MM.1S (cell line): ENCODE results near the gene GPC5.
A peak's percentile ranks its signal among the peaks of the same experiment; 100 is the strongest.

Experiments used
- DNase-seq: peaks from one replicate; pipeline ENCODE4 v3.0.0-alpha.2; 2015
- H2AFZ ChIP-seq: fragments of 300-600 bp; sonication (generic); 2 replicates; pipeline ENCODE4 v1.6.0; 2016; ENCODE audit warnings: antibody characterized with exemption, low read length
- H3F3A ChIP-seq: fragments of 300-600 bp; sonication (generic); 2 replicates; pipeline ENCODE4 v1.6.1; 2016; ENCODE audit warnings: mild to moderate bottlenecking, antibody characterized with exemption, low read length, moderate library complexity, mixed read lengths; ENCODE audit not compliant: insufficient read depth
- H3K27ac ChIP-seq: fragments of 300-600 bp; sonication (generic); 2 replicates; pipeline ENCODE4 v1.5.1; 2016; ENCODE audit warnings: mild to moderate bottlenecking, low read length
- H3K27me3 ChIP-seq: fragments of 300-600 bp; sonication (generic); replicated peaks from 2 replicates; pipeline ENCODE4 v1.6.0; 2016; ENCODE audit warnings: low read length; ENCODE audit not compliant: insufficient read depth
- H3K36me3 ChIP-seq: fragments of 300-600 bp; sonication (generic); replicated peaks from 2 replicates; pipeline ENCODE4 v1.6.1; 2016; ENCODE audit warnings: mild to moderate bottlenecking, low read length, mixed read lengths; ENCODE audit not compliant: insufficient read depth
- H3K4me1 ChIP-seq: fragments of 300-600 bp; sonication (generic); 2 replicates; pipeline ENCODE4 v1.6.1; 2016; ENCODE audit warnings: low read length, mixed read lengths
- H3K4me2 ChIP-seq: fragments of 300-600 bp; sonication (generic); 2 replicates; pipeline ENCODE4 v1.6.0; 2016; ENCODE audit warnings: low read depth, low read length
- H3K4me3 ChIP-seq: fragments of 300-600 bp; sonication (generic); 2 replicates; pipeline ENCODE4 v1.5.1; 2016; ENCODE audit warnings: low read length, mixed read lengths
- H3K79me2 ChIP-seq: fragments of 300-600 bp; sonication (generic); 2 replicates; pipeline ENCODE4 v1.6.1; 2016; ENCODE audit warnings: mixed run types, low read length, mixed read lengths
- H3K9ac ChIP-seq: fragments of 300-600 bp; sonication (generic); 2 replicates; pipeline ENCODE4 v1.6.1; 2016; ENCODE audit warnings: low read length, mixed read lengths
- H3K9me2 ChIP-seq: fragments of 300-600 bp; sonication (generic); replicated peaks from 2 replicates; pipeline ENCODE4 v1.6.1; 2016; ENCODE audit warnings: mild to moderate bottlenecking, low read length, mixed read lengths; ENCODE audit not compliant: insufficient read depth
- H3K9me3 ChIP-seq: fragments of 300-600 bp; sonication (generic); replicated peaks from 2 replicates; pipeline ENCODE4 v1.6.1; 2016; ENCODE audit warnings: mild to moderate bottlenecking, low read length, mixed read lengths; ENCODE audit not compliant: insufficient read depth
- H4K20me1 ChIP-seq: fragments of 300-600 bp; sonication (generic); 2 replicates; pipeline ENCODE4 v1.6.1; 2016; ENCODE audit warnings: mild to moderate bottlenecking, low read length, moderate library complexity, mixed read lengths; ENCODE audit not compliant: insufficient read depth
- CTCF ChIP-seq: fragments of 300-600 bp; sonication (generic); IDR thresholded peaks from 2 replicates; pipeline ENCODE4 v1.5.1; 2016; ENCODE audit warnings: antibody characterized with exemption, low read length, mixed read lengths
- EZH2 ChIP-seq: fragments of 300-600 bp; sonication (generic); optimal IDR thresholded peaks from 2 replicates; pipeline ENCODE3; 2017; ENCODE audit warnings: low read depth, mild to moderate bottlenecking, antibody characterized with exemption, low read length, mixed read lengths
- EZH2phosphoT487 ChIP-seq: fragments of 300-600 bp; sonication (generic); IDR thresholded peaks from 2 replicates; pipeline ENCODE4 v1.6.1; 2018; ENCODE audit warnings: antibody characterized with exemption, low read length

GPC5 gene

DNA sequence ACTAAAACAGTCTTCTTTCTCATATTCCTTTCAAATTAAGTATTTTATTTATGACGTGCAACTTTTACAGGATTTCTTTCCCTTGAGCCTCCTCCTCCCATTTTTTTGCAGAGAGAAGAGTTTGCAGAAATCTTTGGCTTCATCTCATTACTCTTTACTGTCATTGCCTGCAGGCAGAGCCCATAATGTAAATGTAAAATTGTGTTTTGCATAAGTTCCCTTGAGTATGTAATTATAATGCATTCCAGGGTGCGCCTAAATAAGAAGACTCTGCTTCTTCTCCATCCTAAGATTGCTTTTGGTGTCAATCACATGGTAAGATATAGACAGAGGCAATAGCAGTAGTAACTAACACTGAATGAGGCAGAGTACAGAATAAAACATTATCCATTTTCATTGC is 27.9 kb upstream of the GPC5 start:
- Histone ChIP-seq H3K4me1 (no peaks in the 10 kb centered on the region), H3K79me2 (no peaks in the 10 kb centered on the region), H3F3A (no peaks in the 10 kb centered on the region), H3K9ac (no peak overlapping the region), H2AFZ (no peak overlapping the region), H3K4me2 (no peak overlapping the region), H3K9me3 (no peaks in the 10 kb centered on the region), H4K20me1 (no peaks in the 10 kb centered on the region), H3K27ac (no peak overlapping the region), H3K4me3 (no peak overlapping the region), H3K36me3 (no peaks in the 10 kb centered on the region), H3K27me3 (no peaks in the 10 kb centered on the region), H3K9me2 (no peaks in the 10 kb centered on the region)
- DNase-seq = no peak
- no peak for TF ChIP-seq EZH2phosphoT487
- TF ChIP-seq EZH2 = no peak
- TF ChIP-seq CTCF = no peak

DNA sequence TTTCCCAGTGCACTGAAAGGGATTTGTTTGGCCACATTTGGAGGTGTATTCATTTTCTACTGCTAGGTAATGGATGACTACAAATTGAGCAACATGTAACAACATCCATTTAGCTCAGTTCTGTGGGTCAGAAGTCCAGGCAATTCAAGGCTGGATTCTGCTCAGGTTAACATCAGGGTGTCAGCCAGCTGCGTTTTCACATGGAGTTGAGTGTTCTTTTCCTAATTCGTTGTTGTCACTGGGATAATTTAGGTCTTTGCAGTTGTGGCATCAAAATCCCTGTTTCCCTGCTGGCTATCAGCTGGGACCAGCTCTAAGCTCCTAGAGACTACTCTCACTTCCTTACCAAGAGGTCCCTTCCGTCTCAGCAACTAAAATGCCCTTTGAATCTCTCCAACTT is 25.5 kb upstream of the GPC5 start:
- no peak for TF ChIP-seq EZH2phosphoT487
- no peak for TF ChIP-seq EZH2
- TF ChIP-seq CTCF = no peak
- H3F3A ChIP-seq = no peaks in the 10 kb centered on the region

GRCh38 chr13:91375116-91375729 is 23.2 kb upstream of the GPC5 start:
- Histone ChIP-seq H3K27ac (no peak overlapping the region), H4K20me1 (no peaks in the 10 kb centered on the region), H3K4me1 (no peaks in the 10 kb centered on the region), H3K9me3 (no peaks in the 10 kb centered on the region), H3K9ac (no peak overlapping the region), H3F3A (no peaks in the 10 kb centered on the region), H3K4me3 (no peak overlapping the region), H2AFZ (no peak overlapping the region), H3K9me2 (no peaks in the 10 kb centered on the region), H3K4me2 (no peak overlapping the region), H3K27me3 (no peaks in the 10 kb centered on the region), H3K79me2 (no peaks in the 10 kb centered on the region), H3K36me3 (no peaks in the 10 kb centered on the region)
- TF ChIP-seq EZH2phosphoT487 = no peak
- peak; percentile 50 for TF ChIP-seq CTCF
- peak; percentile 43 for DNase-seq

More for the DNA sequence above, 25.5 kb upstream of the GPC5 start:
- Histone ChIP-seq H3K79me2 (no peaks in the 10 kb centered on the region), H3K4me1 (no peaks in the 10 kb centered on the region), H3K27ac (no peak overlapping the region), H4K20me1 (no peaks in the 10 kb centered on the region), H3K9me2 (no peaks in the 10 kb centered on the region), H2AFZ (no peak overlapping the region), H3K27me3 (no peaks in the 10 kb centered on the region), H3K4me3 (no peak overlapping the region), H3K36me3 (no peaks in the 10 kb centered on the region), H3K9me3 (no peaks in the 10 kb centered on the region), H3K4me2 (no peak overlapping the region), H3K9ac (no peak overlapping the region)
- DNase-seq = no peak
